Measurements from ENCODE around the gene INTS6L. TPM values are rescaled to one million over a fixed set of nuclear protein-coding genes. Genes with fewer than 3 reads are reported as not detected.

INTS6L gene
- total RNA-seq, 1 donor from 2014 or later: 15.2 TPM

DNA sequence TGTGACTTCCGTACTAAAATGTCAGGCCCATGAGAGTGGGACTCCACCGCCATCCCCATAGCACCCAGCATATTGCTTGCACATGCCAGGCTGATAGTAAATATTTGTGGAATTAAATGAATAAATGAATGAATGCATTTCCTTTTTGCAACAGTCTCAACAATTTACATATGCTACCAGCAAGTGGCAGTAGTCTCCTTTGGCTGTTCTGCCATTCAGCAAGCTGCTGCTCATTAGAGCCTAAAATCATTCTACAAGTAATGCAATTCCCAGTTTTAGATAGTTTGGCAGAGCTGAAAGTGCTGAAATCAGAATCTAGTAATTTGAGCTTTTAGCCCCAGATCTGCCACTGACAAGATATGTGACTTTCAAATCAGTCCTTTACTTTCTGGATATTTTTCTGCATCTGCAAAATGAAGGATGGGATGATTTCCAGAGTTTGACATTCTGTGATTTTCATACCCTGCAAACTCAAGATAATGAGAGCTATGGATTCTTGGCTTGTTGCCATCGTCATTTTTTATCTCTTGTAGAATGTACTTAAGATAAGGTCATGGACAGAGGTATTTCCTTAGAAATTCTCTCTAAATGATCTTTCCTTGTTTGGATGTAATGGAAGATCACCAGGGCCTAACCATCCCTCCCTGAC, 35.7 kb upstream of the INTS6L start:
- Mint-ChIP-seq H3K27me3 (ENCODE audit: unreplicated experiment) (no peaks in the 10 kb centered on the region), H3K4me1 (ENCODE audit: low read depth, unreplicated experiment) (no peaks in the 10 kb centered on the region), H3K9me3 (ENCODE audit: unreplicated experiment) (no peaks in the 10 kb centered on the region), H3K36me3 (ENCODE audit: unreplicated experiment) (no peaks in the 10 kb centered on the region), H3K27ac (ENCODE audit: unreplicated experiment) (no peak overlapping the region), H3K4me3 (ENCODE audit: unreplicated experiment) (no peak overlapping the region)
- TF ChIP-seq, protein P1, sequence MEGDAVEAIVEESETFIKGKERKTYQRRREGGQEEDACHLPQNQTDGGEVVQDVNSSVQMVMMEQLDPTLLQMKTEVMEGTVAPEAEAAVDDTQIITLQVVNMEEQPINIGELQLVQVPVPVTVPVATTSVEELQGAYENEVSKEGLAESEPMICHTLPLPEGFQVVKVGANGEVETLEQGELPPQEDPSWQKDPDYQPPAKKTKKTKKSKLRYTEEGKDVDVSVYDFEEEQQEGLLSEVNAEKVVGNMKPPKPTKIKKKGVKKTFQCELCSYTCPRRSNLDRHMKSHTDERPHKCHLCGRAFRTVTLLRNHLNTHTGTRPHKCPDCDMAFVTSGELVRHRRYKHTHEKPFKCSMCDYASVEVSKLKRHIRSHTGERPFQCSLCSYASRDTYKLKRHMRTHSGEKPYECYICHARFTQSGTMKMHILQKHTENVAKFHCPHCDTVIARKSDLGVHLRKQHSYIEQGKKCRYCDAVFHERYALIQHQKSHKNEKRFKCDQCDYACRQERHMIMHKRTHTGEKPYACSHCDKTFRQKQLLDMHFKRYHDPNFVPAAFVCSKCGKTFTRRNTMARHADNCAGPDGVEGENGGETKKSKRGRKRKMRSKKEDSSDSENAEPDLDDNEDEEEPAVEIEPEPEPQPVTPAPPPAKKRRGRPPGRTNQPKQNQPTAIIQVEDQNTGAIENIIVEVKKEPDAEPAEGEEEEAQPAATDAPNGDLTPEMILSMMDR (IDR thresholded peaks at IDR 0.05; ENCODE audit: partially characterized antibody, unreplicated experiment): peak; percentile 8
- DNase-seq: no peak

GRCh38 chrX:135489542-135489941, 30.9 kb upstream of the INTS6L start:
- H3K27me3 Mint-ChIP-seq (ENCODE audit: unreplicated experiment): no peaks in the 10 kb centered on the region
- DNase-seq: no peak
- no peaks in the 10 kb centered on the region for H3K36me3 Mint-ChIP-seq (ENCODE audit: unreplicated experiment)
- H3K4me3 Mint-ChIP-seq (ENCODE audit: unreplicated experiment): no peak overlapping the region
- no peaks in the 10 kb centered on the region for H3K9me3 Mint-ChIP-seq (ENCODE audit: unreplicated experiment)
- H3K27ac Mint-ChIP-seq (ENCODE audit: unreplicated experiment): no peak overlapping the region
- TF ChIP-seq, protein P1 (IDR thresholded peaks at IDR 0.05; ENCODE audit: partially characterized antibody, unreplicated experiment): no peak
- no peaks in the 10 kb centered on the region for H3K4me1 Mint-ChIP-seq (ENCODE audit: low read depth, unreplicated experiment)

- H3K9me3 Mint-ChIP-seq (ENCODE audit: unreplicated experiment): no peaks in the 10 kb centered on the region
- DNase-seq: no peak
- TF ChIP-seq, protein P1 (IDR thresholded peaks at IDR 0.05; ENCODE audit: partially characterized antibody, unreplicated experiment): no peak
- H3K27me3 Mint-ChIP-seq (ENCODE audit: unreplicated experiment): no peaks in the 10 kb centered on the region
- H3K36me3 Mint-ChIP-seq (ENCODE audit: unreplicated experiment): no peaks in the 10 kb centered on the region
- no peak overlapping the region for H3K27ac Mint-ChIP-seq (ENCODE audit: unreplicated experiment)
- no peak overlapping the region for H3K4me3 Mint-ChIP-seq (ENCODE audit: unreplicated experiment)
- H3K4me1 Mint-ChIP-seq (ENCODE audit: low read depth, unreplicated experiment): no peaks in the 10 kb centered on the region
Measured at GRCh38 chrX:135490979-135491514, 29.4 kb upstream of the INTS6L start.

DNA sequence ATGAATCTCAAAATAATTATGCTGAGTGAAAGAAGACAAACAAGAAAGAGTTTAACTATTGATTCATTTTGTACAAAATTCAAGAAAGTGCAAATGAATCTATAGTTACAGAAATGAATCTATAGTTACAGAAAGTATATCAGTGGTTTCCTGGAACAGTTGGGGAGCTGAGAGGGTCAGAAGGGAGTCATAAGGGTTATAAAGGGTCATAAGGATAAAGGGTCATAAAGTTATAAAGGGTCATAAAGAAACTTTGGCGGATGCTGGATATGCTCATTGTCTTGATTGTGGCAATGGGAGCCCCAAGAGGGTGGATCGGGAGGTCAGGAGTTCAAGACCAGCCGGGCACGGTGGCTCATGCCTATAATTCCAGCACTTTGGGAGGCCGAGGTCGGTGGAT, 26.0 kb upstream of the INTS6L start:
- H3K27ac Mint-ChIP-seq (ENCODE audit: unreplicated experiment): no peak overlapping the region
- TF ChIP-seq, protein P1 (IDR thresholded peaks at IDR 0.05; ENCODE audit: partially characterized antibody, unreplicated experiment): no peak
- DNase-seq: no peak
- no peaks in the 10 kb centered on the region for H3K9me3 Mint-ChIP-seq (ENCODE audit: unreplicated experiment)
- no peaks in the 10 kb centered on the region for H3K36me3 Mint-ChIP-seq (ENCODE audit: unreplicated experiment)
- peaks cover 14% of the 10 kb centered on the region for H3K4me1 Mint-ChIP-seq (ENCODE audit: low read depth, unreplicated experiment)
- no peak overlapping the region for H3K4me3 Mint-ChIP-seq (ENCODE audit: unreplicated experiment)
- no peaks in the 10 kb centered on the region for H3K27me3 Mint-ChIP-seq (ENCODE audit: unreplicated experiment)

DNA sequence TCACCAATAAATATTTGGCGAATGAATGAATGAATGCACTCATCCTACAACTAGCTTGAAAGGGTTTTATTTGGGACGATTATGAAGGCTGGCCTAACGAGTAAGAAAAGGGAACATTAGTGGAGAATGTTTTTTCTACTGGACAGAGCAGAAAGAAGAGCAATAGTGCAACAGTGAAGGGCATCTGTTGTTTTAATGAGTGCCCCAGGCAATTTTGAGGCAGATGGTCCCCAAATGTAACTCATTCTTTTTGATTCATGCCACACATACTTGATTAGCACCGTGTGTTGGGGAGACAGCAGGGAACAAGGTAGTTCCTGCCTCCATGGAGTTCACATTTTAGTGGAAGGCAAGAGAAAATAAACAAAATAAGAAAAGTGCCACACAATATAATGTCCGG, 22.7 kb upstream of the INTS6L start:
- H3K4me1 Mint-ChIP-seq (ENCODE audit: low read depth, unreplicated experiment): peaks cover 14% of the 10 kb centered on the region
- TF ChIP-seq, protein P1 (IDR thresholded peaks at IDR 0.05; ENCODE audit: partially characterized antibody, unreplicated experiment): no peak
- no peak for DNase-seq
- no peaks in the 10 kb centered on the region for H3K9me3 Mint-ChIP-seq (ENCODE audit: unreplicated experiment)
- H3K4me3 Mint-ChIP-seq (ENCODE audit: unreplicated experiment): no peak overlapping the region
- no peaks in the 10 kb centered on the region for H3K27me3 Mint-ChIP-seq (ENCODE audit: unreplicated experiment)
- H3K36me3 Mint-ChIP-seq (ENCODE audit: unreplicated experiment): no peaks in the 10 kb centered on the region
- H3K27ac Mint-ChIP-seq (ENCODE audit: unreplicated experiment): peak overlapping the region; percentile 34

Measured in glutamatergic neuron (in vitro differentiated cells).